A549 (cell line): ENCODE measurements around the gene INF2. TPM values are rescaled to one million over a fixed set of nuclear protein-coding genes. Genes with fewer than 3 reads are reported as not detected.

Source experiments
- ATAC-seq, 2 experiments: fragments of 200-7000 bp in 1 of 2; fragments of >200 bp in 1 of 2; cut with Nextera tagmentation in 1 of 2; cut with Tn5 transposase in 1 of 2; 3 replicates each; pipeline versions ENCODE4 v1.8.0 to v1.9.1; 2018 to 2020; ENCODE audit warnings: mild to moderate bottlenecking in 1 of 2, moderate library complexity in 1 of 2
- CTCF ChIA-PET: fragments of 300-600 bp; sonication (Branson Sonifier 250); formaldehyde crosslinking; extraction: SDS; loops from one replicate; lab custom pipeline; 2021; ENCODE audit warnings: antibody characterized with exemption, inconsistent platforms; lab: Yijun Ruan, JAX
- POLR2A ChIA-PET: fragments of 350-600 bp; formaldehyde crosslinking; extraction: SDS; loops from one replicate; lab custom pipeline; 2021; ENCODE audit warnings: antibody characterized with exemption, inconsistent platforms; lab: Yijun Ruan, JAX
- DNase-seq, 2 experiments: peaks; one replicate each; pipeline versions ENCODE4 v3.0.0 to v3.0.0-alpha.2; 2011 to 2016; ENCODE audit warnings: low read depth in 1 of 2, low spot score in 1 of 2
- FAIRE-seq: peaks from 2 replicates; lab custom pipeline; 2011; peaks lifted over from hg19 to GRCh38; lab: Jason Lieb, UNC
- H3K27ac ChIP-seq, 2 experiments: fragments of >200 bp; sonication (Bioruptor Twin); formaldehyde crosslinking; 3 replicates each; pipeline ENCODE4 v1.5.1; 2016 to 2017
- H3K4me1 ChIP-seq: fragments of >200 bp; sonication (Bioruptor Twin); formaldehyde crosslinking; 3 replicates; pipeline ENCODE4 v1.6.1; 2016
- H3K4me2 ChIP-seq: fragments of >200 bp; sonication (Bioruptor Twin); formaldehyde crosslinking; 3 replicates; pipeline ENCODE4 v1.6.1; 2016
- H3K4me3 ChIP-seq: fragments of >200 bp; sonication (Bioruptor Twin); formaldehyde crosslinking; 3 replicates; pipeline ENCODE4 v1.5.1; 2016
- H3K9me3 ChIP-seq: fragments of >200 bp; sonication (Bioruptor Twin); formaldehyde crosslinking; 3 replicates; pipeline ENCODE4 v1.6.1; 2016
- CBX2 ChIP-seq: fragments of 200-600 bp; sonication (generic); IDR thresholded peaks from 2 replicates; pipeline ENCODE4 v1.6.1; 2016; ENCODE audit warnings: low read depth, mild to moderate bottlenecking, borderline replicate concordance
- CEBPB ChIP-seq, 2 experiments: fragments of >200 bp in 1 of 2; sonication (Bioruptor Twin) in 1 of 2; formaldehyde crosslinking in 1 of 2; IDR thresholded peaks; 2 replicates each; pipeline ENCODE4 v1.6.1; 2012 to 2016
- CTCF ChIP-seq: fragments of >200 bp; sonication (Bioruptor Twin); formaldehyde crosslinking; IDR thresholded peaks from 3 replicates; pipeline ENCODE4 v1.5.1; 2016
- E2F6 ChIP-seq: IDR thresholded peaks from 2 replicates; pipeline ENCODE4 v1.6.1; 2012; ENCODE audit warnings: low read depth, borderline replicate concordance
- EHF ChIP-seq: fragments of 250-450 bp; sonication (Bioruptor Pico); IDR thresholded peaks from 2 replicates; pipeline ENCODE4 v1.5.0; 2020; ENCODE audit warnings: mild to moderate bottlenecking
- ELK1 ChIP-seq: fragments of 150-350 bp; IDR thresholded peaks from 2 replicates; pipeline ENCODE4 v1.6.1; 2014; ENCODE audit warnings: low read depth, mild to moderate bottlenecking, low read length
- FOXS1 ChIP-seq: fragments of 250-450 bp; sonication (Bioruptor Pico); IDR thresholded peaks from 2 replicates; pipeline ENCODE4 v1.5.0; 2020; ENCODE audit warnings: mild to moderate bottlenecking, moderate library complexity
- HES2 ChIP-seq: fragments of >200 bp; sonication (Bioruptor Twin); formaldehyde crosslinking; IDR thresholded peaks from 2 replicates; pipeline ENCODE4 v1.6.1; 2016
- HOXB13 ChIP-seq: fragments of 250-450 bp; sonication (Bioruptor Pico); IDR thresholded peaks from 2 replicates; pipeline ENCODE4 v1.5.0; 2020; ENCODE audit warnings: low read depth, mild to moderate bottlenecking, moderate library complexity
- JUN ChIP-seq, 2 experiments: fragments of >200 bp; sonication (Bioruptor Twin); formaldehyde crosslinking; IDR thresholded peaks; 2 replicates in 1 of 2; 3 replicates in 1 of 2; pipeline ENCODE4 v1.6.1; 2016 to 2017
- JUNB ChIP-seq: fragments of >200 bp; sonication (Bioruptor Twin); formaldehyde crosslinking; IDR thresholded peaks from 2 replicates; pipeline ENCODE4 v1.6.1; 2016
- KDM5A ChIP-seq: fragments of 200-600 bp; sonication (generic); IDR thresholded peaks from 2 replicates; pipeline ENCODE4 v1.6.1; 2016; ENCODE audit warnings: antibody characterized with exemption, mild to moderate bottlenecking
- MAFK ChIP-seq: fragments of 450-650 bp; IDR thresholded peaks from 2 replicates; pipeline ENCODE4 v1.6.1; 2014; ENCODE audit not compliant: partially characterized antibody
- POLR2AphosphoS2 ChIP-seq: conservative IDR thresholded peaks from 2 replicates; pipeline ENCODE4 v1.6.1; 2012; ENCODE audit warnings: low read length, improper control_type of control experiment, inconsistent platforms
- RARB ChIP-seq: fragments of 250-450 bp; sonication (Bioruptor Pico); IDR thresholded peaks from 2 replicates; pipeline ENCODE4 v1.8.0; 2021; ENCODE audit warnings: mild to moderate bottlenecking, moderate library complexity
- RCOR1 ChIP-seq: fragments of 150-350 bp; IDR thresholded peaks from 2 replicates; pipeline ENCODE4 v1.6.1; 2014; ENCODE audit warnings: antibody characterized with exemption, low read length, low read depth
- RFX5 ChIP-seq: fragments of 450-650 bp; IDR thresholded peaks from 2 replicates; pipeline ENCODE4 v1.7.1; 2014; ENCODE audit warnings: antibody characterized with exemption, mild to moderate bottlenecking, moderate library complexity
- SREBF2 ChIP-seq: fragments of 450-650 bp; IDR thresholded peaks from 2 replicates; pipeline ENCODE4 v1.6.1; 2014; ENCODE audit warnings: mild to moderate bottlenecking, moderate library complexity
- TFCP2L1 ChIP-seq: fragments of 250-450 bp; sonication (Bioruptor Pico); IDR thresholded peaks from 2 replicates; pipeline ENCODE4 v1.5.0; 2021; ENCODE audit warnings: mild to moderate bottlenecking
- ZNF302 ChIP-seq: fragments of 250-450 bp; sonication (Bioruptor Pico); IDR thresholded peaks from 2 replicates; pipeline ENCODE4 v1.9.0; 2021; ENCODE audit warnings: inconsistent platforms, mild to moderate bottlenecking, moderate library complexity
- WGBS: methylation state at CpG from one replicate; pipeline ENCODE4 v1.1.6; 2017; ENCODE audit errors: missing lambda C conversion rate; 5-methylcytosine and 5-hydroxymethylcytosine counted together
- polyA plus RNA-seq, 4 experiments: library from polyadenylated mRNA; depleted of rRNA in 3 of 4; stranded (reverse); fragments of >200 nt; fragmentation: RNase III in 1 of 4; extraction: RNeasy Plus Mini Kit Qiagen cat#74134 plus additional on column Dnase treatment in 1 of 4; gene quantifications; 2 replicates in 3 of 4; 3 replicates in 1 of 4; pipeline ENCODE4 v1.2.3, GENCODE V29; 2011 to 2017

Gene INF2
- polyA plus RNA-seq, 2 of the 4 experiments (the other 2 are of a cell fraction), result 24.7 to 71.2 TPM

GRCh38 chr14:104739026-104739425 lies 49.6 kb downstream of the INF2 start:
- FAIRE-seq (no peak), ATAC-seq (no peak), DNase-seq (no peak)
- no peak overlapping the region for H3K4me2 ChIP-seq
- ChIA-PET CTCF (interaction anchor here (0.6 to 7.0 kb wide), 3 partner anchors 15 to 384 kb away, joined by 3 to 65 read pairs (median 4); partner anchors contain the start of gene ADSS1), POLR2A (no interaction called here)
- H3K4me1 ChIP-seq, result peaks cover 13% of the 10 kb centered on the region
- no peak overlapping the region for H3K27ac ChIP-seq
- no peak for TF ChIP-seq ELK1
- no peak for TF ChIP-seq RARB (CRISPR knock-in tag)
- no peak for TF ChIP-seq RCOR1
- TF ChIP-seq CBX2, result no peak
- no peak for TF ChIP-seq SREBF2
- no peak for TF ChIP-seq POLR2AphosphoS2
- no peak for TF ChIP-seq MAFK
- TF ChIP-seq FOXS1, result no peak
- no peak for TF ChIP-seq E2F6
- TF ChIP-seq CEBPB (IDR thresholded peaks at IDR 0.05), result no peak
- TF ChIP-seq RFX5, result no peak
- TF ChIP-seq TFCP2L1 (CRISPR knock-in tag), result no peak
- no peak for TF ChIP-seq HOXB13 (CRISPR knock-in tag)
- WGBS, result 88% methylated on average over 12 of the region's 17 CpGs
- H3K9me3 ChIP-seq, result no peaks in the 10 kb centered on the region
- no peak overlapping the region for H3K4me3 ChIP-seq

- no peak for DNase-seq
- Histone ChIP-seq H3K27ac (no peak overlapping the region), H3K4me1 (0 out of 3 replicates have a peak, but pooled peaks cover 6% of the 10 kb centered on the region), H3K4me3 (no peak overlapping the region), H3K4me2 (no peak overlapping the region), H3K9me3 (no peaks in the 10 kb centered on the region)
- ChIA-PET CTCF (interaction anchor here (0.6 to 7.0 kb wide), 4 partner anchors 12 to 383 kb away, joined by 3 to 65 read pairs (median 4); partner anchors contain the start of gene ADSS1), POLR2A (no interaction called here)
- FAIRE-seq, result no peak
- TF ChIP-seq RCOR1, result no peak
- TF ChIP-seq JUNB, result no peak
- 86% methylated on average over 23 of the region's 29 CpGs for WGBS
- no peak for ATAC-seq
Measured at GRCh38 chr14:104739546-104740516, 50.4 kb downstream of the INF2 start.

GRCh38 chr14:104741108-104741802 lies 51.8 kb downstream of the INF2 start:
- no peak for TF ChIP-seq CTCF
- no peak for TF ChIP-seq JUN (IDR thresholded peaks at IDR 0.05)
- no peak for TF ChIP-seq HES2
- no peak for TF ChIP-seq ZNF302
- TF ChIP-seq KDM5A, result no peak
- no peak for TF ChIP-seq EHF (CRISPR knock-in tag)
- no peaks in the 10 kb centered on the region for H3K9me3 ChIP-seq
- H3K4me1 ChIP-seq, result 0 out of 3 replicates have a peak, but pooled peaks cover under 1% of the 10 kb centered on the region
- 79% methylated on average over 28 of the region's 29 CpGs for WGBS
- no peak overlapping the region for H3K4me3 ChIP-seq
- no peak overlapping the region for H3K27ac ChIP-seq
- ChIA-PET CTCF (interaction anchor here (1.0 to 2.1 kb wide), 5 partner anchors 10 to 75 kb away, joined by 3 to 10 read pairs (median 7); partner anchors contain the start of gene ADSS1), POLR2A (no interaction called here)
- DNase-seq, result no peak
- H3K4me2 ChIP-seq, result no peak overlapping the region
- FAIRE-seq, result no peak
- ATAC-seq, result no peak
